PC-3 (cell line): Measurements from ENCODE around the gene SPATA9. TPM values are rescaled to one million over a fixed set of nuclear protein-coding genes. Genes with fewer than 3 reads are reported as not detected.

Experiments
- ATAC-seq: fragments of 200-7000 bp; cut with Tn5 transposase; 2 replicates; pipeline ENCODE4 v1.9.1; 2020; ENCODE audit warnings: mild to moderate bottlenecking, moderate library complexity
- BruUV-seq: library from RNA; stranded (reverse); fragments of 400-500 nt; replicated peaks from 2 replicates; lab custom pipeline; 2021; lab: Mats Ljungman, UMichigan
- CTCF ChIA-PET: fragments of 300-600 bp; sonication (Branson Sonifier 250); formaldehyde crosslinking; loops from one replicate; lab custom pipeline; 2022; ENCODE audit warnings: antibody characterized with exemption; lab: Charles Lee
- POLR2A ChIA-PET: fragments of 300-600 bp; sonication (Branson Sonifier 250); formaldehyde crosslinking; loops from one replicate; lab custom pipeline; 2022; ENCODE audit warnings: antibody characterized with exemption; ENCODE audit not compliant: unreplicated experiment; lab: Charles Lee
- DNase-seq: peaks from one replicate; pipeline ENCODE4 v3.0.0-alpha.2; 2015
- H2AFZ ChIP-seq: fragments of 300-600 bp; sonication (generic); 2 replicates; pipeline ENCODE4 v1.6.0; 2016; ENCODE audit warnings: antibody characterized with exemption, low read length
- H3F3A ChIP-seq: fragments of 300-600 bp; sonication (generic); one replicate; pipeline ENCODE4 v1.6.0; 2017; ENCODE audit warnings: antibody characterized with exemption, low read length, control low read depth, mild to moderate bottlenecking; ENCODE audit not compliant: unreplicated experiment
- H3K27ac ChIP-seq: fragments of 300-600 bp; sonication (generic); 2 replicates; pipeline ENCODE4 v1.5.1; 2016; ENCODE audit warnings: mild to moderate bottlenecking, low read length
- H3K27me3 ChIP-seq: fragments of 300-600 bp; sonication (generic); 2 replicates; pipeline ENCODE4 v1.6.1; 2016; ENCODE audit warnings: low read length, mixed read lengths
- H3K36me3 ChIP-seq: fragments of 300-600 bp; sonication (generic); 2 replicates; pipeline ENCODE4 v1.6.1; 2016; ENCODE audit warnings: low read depth, mixed run types, low read length, mixed read lengths
- H3K4me1 ChIP-seq: fragments of 300-600 bp; sonication (generic); 2 replicates; pipeline ENCODE4 v1.5.1; 2016; ENCODE audit warnings: low read length; ENCODE audit not compliant: insufficient read depth
- H3K4me2 ChIP-seq: fragments of 300-600 bp; sonication (generic); 2 replicates; pipeline ENCODE4 v1.6.0; 2016; ENCODE audit warnings: low read length
- H3K4me3 ChIP-seq: fragments of 300-600 bp; sonication (generic); 2 replicates; pipeline ENCODE4 v1.5.1; 2016; ENCODE audit warnings: mild to moderate bottlenecking, low read length, mixed read lengths
- H3K79me2 ChIP-seq: fragments of 300-600 bp; sonication (generic); 2 replicates; pipeline ENCODE4 v1.6.1; 2017; ENCODE audit warnings: low read length, mixed read lengths
- H3K9ac ChIP-seq: fragments of 300-600 bp; sonication (generic); 2 replicates; pipeline ENCODE4 v1.6.0; 2016; ENCODE audit warnings: mild to moderate bottlenecking, low read length
- H3K9me2 ChIP-seq: fragments of 300-600 bp; sonication (generic); replicated peaks from 2 replicates; pipeline ENCODE4 v1.6.1; 2016; ENCODE audit warnings: mixed run types, low read length, mixed read lengths
- H3K9me3 ChIP-seq: fragments of 300-600 bp; sonication (generic); 2 replicates; pipeline ENCODE4 v1.6.1; 2016; ENCODE audit warnings: low read length, mixed read lengths
- H4K20me1 ChIP-seq: fragments of 300-600 bp; sonication (generic); 2 replicates; pipeline ENCODE4 v1.6.1; 2016; ENCODE audit warnings: low read length, mixed read lengths
- CTCF ChIP-seq: fragments of 300-600 bp; sonication (generic); conservative IDR thresholded peaks from 2 replicates; pipeline ENCODE4 v1.5.1; 2017; ENCODE audit warnings: antibody characterized with exemption, low read depth, mild to moderate bottlenecking, low read length
- EZH2 ChIP-seq: fragments of 300-600 bp; sonication (generic); IDR thresholded peaks from one replicate; pipeline ENCODE4 v1.6.1; 2017; ENCODE audit warnings: antibody characterized with exemption, mild to moderate bottlenecking, low read length; ENCODE audit not compliant: unreplicated experiment
- EZH2phosphoT487 ChIP-seq: fragments of 300-600 bp; sonication (generic); IDR thresholded peaks from 2 replicates; pipeline ENCODE4 v1.6.1; 2018; ENCODE audit warnings: mild to moderate bottlenecking, antibody characterized with exemption, low read length, borderline replicate concordance
- intact Hi-C: fragments of 100-400 bp; cut with micrococcal nuclease; formaldehyde crosslinking; loops from 2 replicates; pipeline ENCODE4 v1.9.0; 2023
- total RNA-seq: library from RNA; depleted of rRNA; stranded (reverse); fragments of >200 nt; gene quantifications from 2 replicates; pipeline ENCODE4 v1.2.3, GENCODE V29; 2014

SPATA9 gene
- total RNA-seq, 1 experiment from 2014 or later: not detected

- no peaks in the 10 kb centered on the region for H4K20me1 ChIP-seq
- H3K27me3 ChIP-seq: no peaks in the 10 kb centered on the region
- intact Hi-C loops: no loop called here
- H3K79me2 ChIP-seq: no peaks in the 10 kb centered on the region
- TF ChIP-seq CTCF (no peak), EZH2 (no peak), EZH2phosphoT487 (no peak)
- no peak overlapping the region for H3K4me3 ChIP-seq
- ATAC-seq (no peak), DNase-seq (no peak)
- H3K9ac ChIP-seq: no peak overlapping the region
- ChIA-PET POLR2A (no interaction called here), CTCF (interaction anchor here (0.7 kb wide), 1 partner anchor 53 kb away, joined by 6 read pairs; no protein-coding TSS in a partner anchor)
- H3K4me2 ChIP-seq: no peak overlapping the region
- H2AFZ ChIP-seq: no peak overlapping the region
- no TSS peak for BruUV-seq
- no peaks in the 10 kb centered on the region for H3K9me3 ChIP-seq
- H3K9me2 ChIP-seq: no peaks in the 10 kb centered on the region
- H3K4me1 ChIP-seq: peaks cover 22% of the 10 kb centered on the region
- no peak overlapping the region for H3K27ac ChIP-seq
- no peaks in the 10 kb centered on the region for H3F3A ChIP-seq
- H3K36me3 ChIP-seq: no peaks in the 10 kb centered on the region
Measured at GRCh38 chr5:95725937-95726810, 43.4 kb upstream of the SPATA9 start.

- Histone ChIP-seq H2AFZ (no peak overlapping the region), H3K79me2 (no peaks in the 10 kb centered on the region), H3K27ac (no peak overlapping the region), H3K4me2 (no peak overlapping the region), H3K9me2 (no peaks in the 10 kb centered on the region), H3K9ac (no peak overlapping the region), H3K9me3 (no peaks in the 10 kb centered on the region), H3K4me3 (no peak overlapping the region), H3K36me3 (no peaks in the 10 kb centered on the region), H3K4me1 (peaks cover 18% of the 10 kb centered on the region), H3F3A (no peaks in the 10 kb centered on the region), H3K27me3 (no peaks in the 10 kb centered on the region), H4K20me1 (no peaks in the 10 kb centered on the region)
- BruUV-seq: no TSS peak
- POLR2A ChIA-PET: no interaction called here
- CTCF ChIA-PET: interaction anchor here (0.5 to 0.7 kb wide), 2 partner anchors 52 to 82 kb away, joined by 4 to 6 read pairs; no protein-coding TSS in a partner anchor
- no peak for DNase-seq
- intact Hi-C loops: no loop called here
- ATAC-seq: no peak
- TF ChIP-seq EZH2phosphoT487 (no peak), EZH2 (no peak), CTCF (no peak)
Measured at GRCh38 chr5:95725071-95725820, 42.5 kb upstream of the SPATA9 start.
